K562 (cell line): ENCODE results near the gene TNNT1. TPM values are rescaled to one million over a fixed set of nuclear protein-coding genes. Genes with fewer than 3 reads are reported as not detected.

Experiments used
- ATF7 ChIP-seq: fragments of 450-650 bp; IDR thresholded peaks from 2 replicates; pipeline ENCODE4 v1.7.1; 2014; ENCODE audit warnings: mild to moderate bottlenecking, moderate library complexity
- BMI1 ChIP-seq: fragments of 150-350 bp; IDR thresholded peaks from 2 replicates; pipeline ENCODE4 v1.6.1; 2014; ENCODE audit warnings: low read length
- BRD4 ChIP-seq: fragments of 200-600 bp; sonication (generic); IDR thresholded peaks from 2 replicates; pipeline ENCODE4 v1.6.1; 2017; ENCODE audit warnings: inconsistent platforms
- CBFA2T3 ChIP-seq: fragments of 450-650 bp; IDR thresholded peaks from 2 replicates; pipeline ENCODE4 v1.6.1; 2017
- CREB3L1 ChIP-seq: fragments of 450-650 bp; IDR thresholded peaks from 2 replicates; pipeline ENCODE4 v1.6.1; 2014; ENCODE audit warnings: low read depth, mild to moderate bottlenecking, moderate library complexity, borderline replicate concordance
- CREM ChIP-seq: IDR thresholded peaks from 2 replicates; pipeline ENCODE4 v1.6.1; 2014; ENCODE audit warnings: antibody characterized with exemption, low read depth
- L3MBTL2 ChIP-seq: fragments of 450-650 bp; IDR thresholded peaks from 2 replicates; pipeline ENCODE4 v1.6.1; 2016; ENCODE audit warnings: mild to moderate bottlenecking, moderate library complexity
- MED1 ChIP-seq: sonication (generic); formaldehyde crosslinking; IDR thresholded peaks from 2 replicates; pipeline ENCODE4 v1.8.1; 2023; ENCODE audit warnings: missing genetic modification reagents, borderline replicate concordance
- MGA ChIP-seq: fragments of 450-650 bp; IDR thresholded peaks from 2 replicates; pipeline ENCODE4 v1.6.1; 2016; ENCODE audit warnings: mild to moderate bottlenecking, moderate library complexity
- MYBL2 ChIP-seq, 2 experiments: fragments of 450-650 bp in 1 of 2; sonication (generic) in 1 of 2; formaldehyde crosslinking in 1 of 2; IDR thresholded peaks; 2 replicates each; pipeline versions ENCODE4 v1.6.1 to v1.8.1; 2017 to 2022; ENCODE audit warnings: borderline replicate concordance in 1 of 2, inconsistent platforms in 1 of 2, low read depth in 1 of 2, mild to moderate bottlenecking in 1 of 2, missing genetic modification reagents in 1 of 2, moderate library complexity in 1 of 2
- PHB ChIP-seq: fragments of 250-450 bp; sonication (Bioruptor Pico); IDR thresholded peaks from 2 replicates; pipeline ENCODE4 v1.5.0; 2021
- TBL1XR1 ChIP-seq, 2 experiments: IDR thresholded peaks; 2 replicates each; pipeline ENCODE4 v1.6.1; 2012; ENCODE audit warnings: improper control_type of control experiment in 2 of 2, low read length in 2 of 2, mild to moderate bottlenecking in 1 of 2
- TFAP4 ChIP-seq: sonication (generic); formaldehyde crosslinking; IDR thresholded peaks from 2 replicates; pipeline ENCODE4 v1.8.0; 2022; ENCODE audit warnings: missing genetic modification reagents, mild to moderate bottlenecking, moderate library complexity, borderline replicate concordance
- ZNF184 ChIP-seq: sonication (generic); formaldehyde crosslinking; IDR thresholded peaks from 2 replicates; pipeline ENCODE4 v1.5.0; 2020; ENCODE audit warnings: missing genetic modification reagents
- ZNF23 ChIP-seq: fragments of 250-450 bp; sonication (Bioruptor Pico); IDR thresholded peaks from 2 replicates; pipeline ENCODE4 v1.4.0; 2020; ENCODE audit warnings: mild to moderate bottlenecking
- ZNF263 ChIP-seq: sonication (generic); formaldehyde crosslinking; IDR thresholded peaks from 2 replicates; pipeline ENCODE4 v1.8.0; 2022; ENCODE audit warnings: mild to moderate bottlenecking, missing genetic modification reagents, borderline replicate concordance
- polyA plus RNA-seq, 8 experiments: library from polyadenylated mRNA; depleted of rRNA in 4 of 8; stranded (reverse) in 5 of 8; unstranded in 3 of 8; fragments of >200 nt; fragmentation: Nextera tagmentation in 2 of 8; fragmentation: Illumina TruSeq in 1 of 8; extraction: Ambion mirVana in 2 of 8; extraction: Trizol in 1 of 8; gene quantifications; 2 replicates each; pipeline versions ENCODE4 v1.2.1 to v1.2.3, GENCODE V29; 2011 to 2014; ENCODE audit warnings: inconsistent platforms in 1 of 8, missing spikeins in 1 of 8
- total RNA-seq, 7 experiments: library from RNA; depleted of rRNA in 6 of 7; stranded (reverse); fragments of >200 nt in 6 of 7; fragmentation: Illumina TruSeq in 2 of 7; extraction: Trizol in 2 of 7; gene quantifications; 2 replicates each; pipeline versions ENCODE4 v1.2.1 to v1.2.3, GENCODE V29; 2011 to 2021; ENCODE audit warnings: low replicate concordance in 1 of 7

The TNNT1 gene
- total and polyA plus RNA-seq, 9 of the 15 experiments (the other 6 are each of a cell fraction or from before 2014, with no cell fraction given), result 31.8 to 390 (median 227) TPM

- peak; percentile 87; the same call in 1 of the 2 replicates for TF ChIP-seq CREB3L1
- no peak for TF ChIP-seq PHB (CRISPR knock-in tag)
- TF ChIP-seq BMI1, result no peak
- no peak for TF ChIP-seq CBFA2T3
- peak; percentile 70 for TF ChIP-seq L3MBTL2
- TF ChIP-seq MGA, result peak; percentile 54
- TF ChIP-seq ZNF263 (CRISPR knock-in tag), result peak; percentile 28; the same call in 1 of the 2 replicates
- TF ChIP-seq ATF7, result 0 out of 2 replicates have a peak, but pooled peaks have one; percentile 17
- no peak for TF ChIP-seq ZNF184 (CRISPR knock-in tag)
- peak; percentile 37; the same call in 1 of the 2 replicates for TF ChIP-seq TFAP4 (CRISPR knock-in tag)
- no peak for TF ChIP-seq TBL1XR1 (IDR thresholded peaks at IDR 0.05; ENCODE audit: low read length in 2 of 2)
- no peak for TF ChIP-seq BRD4
- TF ChIP-seq MED1, result no peak
- TF ChIP-seq CREM, result peak; percentile 72
- no peak for TF ChIP-seq MYBL2 (IDR thresholded peaks at IDR 0.05; ENCODE audit: low read depth)
- TF ChIP-seq MYBL2 (CRISPR knock-in tag; IDR thresholded peaks at IDR 0.05; ENCODE audit: borderline replicate concordance), result no peak
- TF ChIP-seq ZNF23, result peak; percentile 100
These were observed 27.1 kb upstream of the TNNT1 start (continued) for GRCh38 chr19:55176076-55176475.
